Ovary (tissue), 3 donors: ENCODE measurements around the gene WWOX.

ENCODE experiments used
- POLR2A ChIP-seq: fragments of 450-650 bp; IDR thresholded peaks from one replicate; pipeline ENCODE4 v1.6.1; 2017; ENCODE audit warnings: antibody characterized with exemption, mild to moderate bottlenecking, moderate library complexity
- TF ChIP-seq, protein P1 (sequence below), 3 donors: fragments of 450-650 bp in 2 of 3; fragments of 200-600 bp in 1 of 3; IDR thresholded peaks; one replicate each; pipeline versions ENCODE4 v1.5.1 to v1.8.0; 2016 to 2022; ENCODE audit warnings: antibody characterized with exemption in 3 of 3, mild to moderate bottlenecking in 1 of 3
- donor health status: DM: no; HTN: no; CAD: no.

DNA sequence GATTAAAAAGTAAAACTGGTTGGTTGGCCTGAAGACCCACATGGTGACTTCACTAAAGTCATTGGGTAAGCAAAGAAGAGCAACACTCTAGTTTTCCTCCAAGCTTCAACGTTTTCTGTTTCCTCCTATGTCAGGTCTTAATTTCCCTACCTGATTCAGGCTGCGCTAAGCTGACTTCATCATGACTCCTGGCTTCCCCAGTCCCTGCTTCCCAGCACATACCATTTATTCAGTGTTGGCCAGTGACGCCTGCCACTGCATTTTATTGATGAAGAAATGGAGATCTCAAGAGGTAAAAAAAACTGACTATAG is 645.3 kb downstream of the WWOX start:
- no peak for TF ChIP-seq POLR2A
- TF ChIP-seq, protein P1, sequence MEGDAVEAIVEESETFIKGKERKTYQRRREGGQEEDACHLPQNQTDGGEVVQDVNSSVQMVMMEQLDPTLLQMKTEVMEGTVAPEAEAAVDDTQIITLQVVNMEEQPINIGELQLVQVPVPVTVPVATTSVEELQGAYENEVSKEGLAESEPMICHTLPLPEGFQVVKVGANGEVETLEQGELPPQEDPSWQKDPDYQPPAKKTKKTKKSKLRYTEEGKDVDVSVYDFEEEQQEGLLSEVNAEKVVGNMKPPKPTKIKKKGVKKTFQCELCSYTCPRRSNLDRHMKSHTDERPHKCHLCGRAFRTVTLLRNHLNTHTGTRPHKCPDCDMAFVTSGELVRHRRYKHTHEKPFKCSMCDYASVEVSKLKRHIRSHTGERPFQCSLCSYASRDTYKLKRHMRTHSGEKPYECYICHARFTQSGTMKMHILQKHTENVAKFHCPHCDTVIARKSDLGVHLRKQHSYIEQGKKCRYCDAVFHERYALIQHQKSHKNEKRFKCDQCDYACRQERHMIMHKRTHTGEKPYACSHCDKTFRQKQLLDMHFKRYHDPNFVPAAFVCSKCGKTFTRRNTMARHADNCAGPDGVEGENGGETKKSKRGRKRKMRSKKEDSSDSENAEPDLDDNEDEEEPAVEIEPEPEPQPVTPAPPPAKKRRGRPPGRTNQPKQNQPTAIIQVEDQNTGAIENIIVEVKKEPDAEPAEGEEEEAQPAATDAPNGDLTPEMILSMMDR (IDR thresholded peaks at IDR 0.05), result no peak
